H1 (cell line): ENCODE results near the gene STAT1. TPM values are rescaled to one million over a fixed set of nuclear protein-coding genes. Genes with fewer than 3 reads are reported as not detected.

ENCODE experiments used
- MAFK ChIP-seq: IDR thresholded peaks from 2 replicates; pipeline ENCODE4 v1.6.1; 2012; ENCODE audit warnings: low read depth, mild to moderate bottlenecking, improper control_type of control experiment, low read length
- polyA plus RNA-seq, 7 experiments: library from polyadenylated mRNA; depleted of rRNA in 3 of 7; stranded (reverse) in 5 of 7; unstranded in 2 of 7; fragments of >200 nt in 5 of 7; fragments of 200-250 nt in 2 of 7; gene quantifications; 1 replicate in 5 of 7; 2 replicates in 1 of 7; 4 replicates in 1 of 7; pipeline versions ENCODE4 v1.2.1 to v1.2.3, GENCODE V29; 2011 to 2013; ENCODE audit warnings: missing spikeins in 2 of 7, mixed read lengths in 2 of 7
- total RNA-seq: library from RNA; stranded (reverse); fragmentation: NEBNext Ultra II Directional; extraction: Animal tissue kit (Norgen Biotek cat#: 25700); gene quantifications from 2 replicates; pipeline ENCODE4 v1.2.1, GENCODE V29; 2021

STAT1 gene
- total and polyA plus RNA-seq, 2 of the 8 experiments (the other 6 are each of a cell fraction or from before 2014, with no cell fraction given): 20.3 to 43.0 TPM

DNA sequence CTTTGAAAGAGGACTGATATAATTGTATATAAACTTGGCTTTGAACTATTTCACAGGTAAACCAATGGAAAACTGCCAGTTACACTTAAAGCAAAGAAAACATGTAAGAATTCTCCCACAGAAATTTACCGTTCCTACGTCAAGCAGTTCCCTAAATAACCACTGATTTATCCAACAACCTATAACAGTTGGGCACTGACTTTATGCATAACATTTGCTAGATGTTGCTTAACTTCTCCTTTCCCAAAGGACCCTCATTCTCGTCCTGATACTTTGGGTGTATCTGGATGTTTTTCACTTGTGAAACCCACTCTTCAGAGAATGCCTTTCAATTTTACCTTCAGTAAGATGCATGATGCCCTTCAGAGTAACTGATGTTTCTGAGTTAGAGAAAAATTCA lies 43.8 kb downstream of the STAT1 start (continued):
- TF ChIP-seq MAFK: no peak
- TF ChIP-seq, all 59 proteins: peak for 0
